HG03039 (cell line): Measurements from ENCODE around the gene FAM3B.

Experiments
- ATAC-seq: cut with Tn5 transposase; IDR thresholded peaks from one replicate; pipeline ENCODE4 v1.9.1; 2021; ENCODE audit warnings: mild to moderate bottlenecking, moderate library complexity; ENCODE audit not compliant: unreplicated experiment

FAM3B gene

GRCh38 chr21:41390043-41390639 lies 73.5 kb downstream of the FAM3B start:
- no peak for ATAC-seq

GRCh38 chr21:41393876-41394465 lies 77.4 kb downstream of the FAM3B start:
- ATAC-seq: no peak

GRCh38 chr21:41396558-41397075 lies 80.0 kb downstream of the FAM3B start:
- no peak for ATAC-seq

GRCh38 chr21:41397471-41397891 lies 80.9 kb downstream of the FAM3B start:
- ATAC-seq: no peak

GRCh38 chr21:41398251-41398650 lies 81.7 kb downstream of the FAM3B start:
- ATAC-seq: no peak

- ATAC-seq: no peak
Observed at GRCh38 chr21:41398831-41399230, 82.2 kb downstream of the FAM3B start.

- no peak for ATAC-seq
Observed at GRCh38 chr21:41399246-41399800, 82.7 kb downstream of the FAM3B start.

- no peak for ATAC-seq
Observed at GRCh38 chr21:41402231-41402630, 85.6 kb downstream of the FAM3B start.

GRCh38 chr21:41402796-41403195 lies 86.2 kb downstream of the FAM3B start:
- no peak for ATAC-seq

- ATAC-seq: no peak
Observed at GRCh38 chr21:41403331-41403730, 86.7 kb downstream of the FAM3B start.

- no peak for ATAC-seq
Observed at GRCh38 chr21:41403966-41404365, 87.4 kb downstream of the FAM3B start.

GRCh38 chr21:41405321-41405720 lies 88.7 kb downstream of the FAM3B start:
- no peak for ATAC-seq

GRCh38 chr21:41406340-41406739 lies 89.7 kb downstream of the FAM3B start:
- ATAC-seq: no peak
